Memory B cell (primary cell): ENCODE results near the gene FAM131C.
"Not testable (repeated sequence)": the region's sequence is repeated elsewhere in the genome, so short reads cannot be mapped to it uniquely, and the experiment has no call there.

ENCODE experiments used
- ATAC-seq: fragments of 150-1000 bp; cut with Tn5 transposase; 2 replicates; pipeline ENCODE4 v1.10.0; 2021; ENCODE audit warnings: low read depth, mild to moderate bottlenecking, moderate library complexity
- DNase-seq, 2 donors: peaks; one replicate each; pipeline ENCODE4 v3.0.0; 2022; ENCODE audit warnings: low spot score in 2 of 2
- H3K27ac Mint-ChIP-seq: one replicate; pipeline ENCODE4 v1.8.0; 2022; ENCODE audit warnings: mild to moderate bottlenecking, moderate library complexity, mixed read lengths
- H3K27me3 Mint-ChIP-seq: one replicate; pipeline ENCODE4 v1.8.0; 2022; ENCODE audit warnings: mixed read lengths
- H3K36me3 Mint-ChIP-seq: one replicate; pipeline ENCODE4 v1.8.0; 2022; ENCODE audit warnings: mild to moderate bottlenecking, mixed read lengths
- H3K4me1 Mint-ChIP-seq: one replicate; pipeline ENCODE4 v1.8.0; 2022; ENCODE audit warnings: mixed read lengths
- H3K4me3 Mint-ChIP-seq: one replicate; pipeline ENCODE4 v1.8.0; 2022; ENCODE audit warnings: mild to moderate bottlenecking, moderate library complexity, mixed read lengths
- H3K9me3 Mint-ChIP-seq: one replicate; pipeline ENCODE4 v1.8.0; 2022; ENCODE audit warnings: mixed read lengths

The FAM131C gene

GRCh38 chr1:16032388-16033102 is 40.9 kb downstream of the FAM131C start:
- H3K36me3 Mint-ChIP-seq = no peaks in the 10 kb centered on the region
- H3K4me3 Mint-ChIP-seq = no peak overlapping the region
- H3K9me3 Mint-ChIP-seq = no peaks in the 10 kb centered on the region
- no peak overlapping the region for H3K27ac Mint-ChIP-seq
- ATAC-seq (peak; percentile 92), DNase-seq (peak; percentile 46 to 59)
- H3K4me1 Mint-ChIP-seq = peaks cover 5% of the 10 kb centered on the region
- H3K27me3 Mint-ChIP-seq = peaks cover 32% of the 10 kb centered on the region

GRCh38 chr1:16031551-16031950 is 41.9 kb downstream of the FAM131C start:
- Mint-ChIP-seq H3K9me3 (no peaks in the 10 kb centered on the region), H3K27ac (no peak overlapping the region), H3K27me3 (peaks cover 23% of the 10 kb centered on the region), H3K4me3 (no peak overlapping the region), H3K36me3 (no peaks in the 10 kb centered on the region), H3K4me1 (peaks cover 5% of the 10 kb centered on the region)
- DNase-seq (no peak), ATAC-seq (no peak)

GRCh38 chr1:16029288-16029687 is 44.2 kb downstream of the FAM131C start:
- Mint-ChIP-seq H3K9me3 (no peaks in the 10 kb centered on the region), H3K4me3 (no peak overlapping the region), H3K27me3 (peaks cover 23% of the 10 kb centered on the region), H3K36me3 (no peaks in the 10 kb centered on the region), H3K4me1 (peaks cover 5% of the 10 kb centered on the region), H3K27ac (no peak overlapping the region)
- DNase-seq (no peak), ATAC-seq (no peak)

GRCh38 chr1:16029003-16029268 is 44.5 kb downstream of the FAM131C start:
- H3K9me3 Mint-ChIP-seq, H3K4me3 Mint-ChIP-seq, H3K36me3 Mint-ChIP-seq, H3K27ac Mint-ChIP-seq, ATAC-seq, H3K4me1 Mint-ChIP-seq, DNase-seq: not testable (repeated sequence)
- H3K27me3 Mint-ChIP-seq = peaks cover 23% of the 10 kb centered on the region

GRCh38 chr1:16028237-16029002 is 45.0 kb downstream of the FAM131C start:
- Mint-ChIP-seq H3K9me3 (no peaks in the 10 kb centered on the region), H3K27ac (no peak overlapping the region), H3K4me1 (peaks cover 5% of the 10 kb centered on the region), H3K36me3 (no peaks in the 10 kb centered on the region), H3K27me3 (peaks cover 23% of the 10 kb centered on the region), H3K4me3 (peak overlapping the region; percentile 24)
- ATAC-seq = no peak
- no peak for DNase-seq

GRCh38 chr1:16026723-16027484 is 46.5 kb downstream of the FAM131C start:
- Mint-ChIP-seq H3K4me3 (peak overlapping the region; percentile 44), H3K27ac (no peak overlapping the region), H3K36me3 (no peaks in the 10 kb centered on the region), H3K9me3 (no peaks in the 10 kb centered on the region), H3K4me1 (peaks cover 2% of the 10 kb centered on the region), H3K27me3 (peaks cover 21% of the 10 kb centered on the region)
- ATAC-seq = peak; percentile 53
- no peak for DNase-seq

- not testable (repeated sequence) for ATAC-seq, H3K4me1 Mint-ChIP-seq
- peaks cover 26% of the 10 kb centered on the region for H3K27me3 Mint-ChIP-seq
These were observed 47.1 kb downstream of the FAM131C start for GRCh38 chr1:16026302-16026701.

GRCh38 chr1:16023050-16023653 is 50.3 kb downstream of the FAM131C start:
- H3K27me3 Mint-ChIP-seq = peaks cover 10% of the 10 kb centered on the region
- ATAC-seq (no peak), DNase-seq (no peak)
- no peaks in the 10 kb centered on the region for H3K9me3 Mint-ChIP-seq
- H3K4me3 Mint-ChIP-seq = no peak overlapping the region
- no peak overlapping the region for H3K27ac Mint-ChIP-seq
- no peaks in the 10 kb centered on the region for H3K36me3 Mint-ChIP-seq
- no peaks in the 10 kb centered on the region for H3K4me1 Mint-ChIP-seq

More at GRCh38 chr1:16026302-16026701, 47.1 kb downstream of the FAM131C start:
- H3K9me3 Mint-ChIP-seq, H3K27ac Mint-ChIP-seq, H3K4me3 Mint-ChIP-seq, H3K36me3 Mint-ChIP-seq, DNase-seq: not testable (repeated sequence)

- ATAC-seq (no peak), DNase-seq (no peak)
- no peak overlapping the region for H3K27ac Mint-ChIP-seq
- H3K27me3 Mint-ChIP-seq = peaks cover 6% of the 10 kb centered on the region
- no peaks in the 10 kb centered on the region for H3K36me3 Mint-ChIP-seq
- no peaks in the 10 kb centered on the region for H3K4me1 Mint-ChIP-seq
- H3K4me3 Mint-ChIP-seq = no peak overlapping the region
- no peaks in the 10 kb centered on the region for H3K9me3 Mint-ChIP-seq
These were observed 51.1 kb downstream of the FAM131C start for GRCh38 chr1:16022393-16022792.

GRCh38 chr1:16021681-16022080 is 51.8 kb downstream of the FAM131C start, which contains the start of gene CLCNKA:
CLCNKA (plus strand) TSS chr1:16022036; CDS start chr1:16022620, 584 bp downstream.
- ATAC-seq (no peak), DNase-seq (no peak)
- H3K4me3 Mint-ChIP-seq = no peak within 1 kb of the TSS
- H3K36me3 Mint-ChIP-seq = no peaks in the 10 kb centered on the region
- H3K27me3 Mint-ChIP-seq = peaks cover 6% of the 10 kb centered on the region
- H3K9me3 Mint-ChIP-seq = no peaks in the 10 kb centered on the region
- no peaks in the 10 kb centered on the region for H3K4me1 Mint-ChIP-seq
- H3K27ac Mint-ChIP-seq = no peak within 1 kb of the TSS

GRCh38 chr1:16020878-16021277 is 52.6 kb downstream of the FAM131C start:
- ATAC-seq, H3K9me3 Mint-ChIP-seq, H3K4me3 Mint-ChIP-seq, H3K27ac Mint-ChIP-seq, H3K27me3 Mint-ChIP-seq, H3K36me3 Mint-ChIP-seq, DNase-seq, H3K4me1 Mint-ChIP-seq: not testable (repeated sequence)

- Mint-ChIP-seq H3K4me1 (peaks cover 1% of the 10 kb centered on the region), H3K27me3 (peaks cover 6% of the 10 kb centered on the region), H3K36me3 (no peaks in the 10 kb centered on the region), H3K4me3 (no peak overlapping the region), H3K9me3 (no peaks in the 10 kb centered on the region), H3K27ac (no peak overlapping the region)
- ATAC-seq (no peak), DNase-seq (no peak)
These were observed 53.1 kb downstream of the FAM131C start for GRCh38 chr1:16020325-16020724.

- Mint-ChIP-seq H3K4me3 (no peak overlapping the region), H3K27ac (no peak overlapping the region), H3K36me3 (no peaks in the 10 kb centered on the region), H3K27me3 (peaks cover 8% of the 10 kb centered on the region), H3K4me1 (peaks cover 6% of the 10 kb centered on the region), H3K9me3 (no peaks in the 10 kb centered on the region)
- DNase-seq (no peak), ATAC-seq (no peak)
These were observed 53.7 kb downstream of the FAM131C start for GRCh38 chr1:16019644-16020277.
